A673 (cell line): ENCODE measurements around the gene FRMD3.

Source experiments
- CTCF ChIP-seq: fragments of 300-800, 200-600 bp; sonication (generic); conservative IDR thresholded peaks from 2 replicates; pipeline ENCODE4 v1.5.1; 2017; ENCODE audit warnings: low read depth, mild to moderate bottlenecking, antibody characterized with exemption, low read length, moderate library complexity, mixed read lengths
- EZH2 ChIP-seq: fragments of 200-600 bp; sonication (generic); IDR thresholded peaks from 2 replicates; pipeline ENCODE4 v1.6.1; 2017; ENCODE audit warnings: borderline replicate concordance, low read depth, mild to moderate bottlenecking, mixed read lengths, antibody characterized with exemption, low read length; ENCODE audit not compliant: poor library complexity, severe bottlenecking

- TF ChIP-seq CTCF (no peak), EZH2 (no peak)
These were observed 36.6 kb downstream of the FRMD3 start for GRCh38 chr9:83501565-83501964.
